Tibial artery (tissue), 4 donors: ENCODE data around the gene ZNF248.

Source experiments
- DNase-seq, 2 donors: peaks; one replicate each; pipeline ENCODE4 v3.0.0-alpha.2; 2019
- H3K27ac ChIP-seq, 2 donors: fragments of 200-600 bp; sonication (generic) in 1 of 2; 1 replicate in 1 of 2; 2 replicates in 1 of 2; pipeline ENCODE4 v1.5.1; 2018 to 2019; ENCODE audit warnings: mild to moderate bottlenecking in 1 of 2
- H3K27me3 ChIP-seq, 2 donors: fragments of 200-600 bp; sonication (generic) in 1 of 2; one replicate each; pipeline versions ENCODE4 v1.5.1 to v1.6.0; 2016 to 2019
- H3K36me3 ChIP-seq, 3 donors: fragments of 200-600 bp; sonication (generic) in 2 of 3; one replicate each; pipeline ENCODE4 v1.5.1; 2016 to 2019; ENCODE audit warnings: mild to moderate bottlenecking in 2 of 3
- H3K4me1 ChIP-seq, 4 donors: fragments of 200-600 bp; sonication (generic) in 2 of 4; 1 replicate in 3 of 4; 2 replicates in 1 of 4; pipeline ENCODE4 v1.5.1; 2016 to 2019
- H3K4me3 ChIP-seq, 2 donors: fragments of 200-600 bp; sonication (generic) in 1 of 2; 1 replicate in 1 of 2; 2 replicates in 1 of 2; pipeline ENCODE4 v1.5.1; 2018 to 2019; ENCODE audit warnings: mild to moderate bottlenecking in 2 of 2
- H3K9me3 ChIP-seq, 3 donors: fragments of 200-600 bp; sonication (generic) in 1 of 3; one replicate each; pipeline ENCODE4 v1.5.1; 2016 to 2019
- CTCF ChIP-seq, 2 experiments: fragments of 200-600 bp in 1 of 2; fragments of 450-650 bp in 1 of 2; IDR thresholded peaks; one replicate each; pipeline ENCODE4 v1.5.1; 2017 to 2019; ENCODE audit warnings: antibody characterized with exemption in 2 of 2, mild to moderate bottlenecking in 1 of 2, moderate library complexity in 1 of 2
- intact Hi-C: fragments of 100-400 bp; cut with DNase I; formaldehyde crosslinking; loops from one replicate; pipeline ENCODE4 v1.15.0; 2023; ENCODE audit warnings: low total_unique reads

Gene ZNF248

GRCh38 chr10:37857287-37858211 is at the start of gene ZNF248:
Gene ZNF248, minus strand, starts transcription at chr10:37857610. Its CDS starts 1,300 bp downstream, at chr10:37856310.
- intact Hi-C loops: loop anchor here (10.0 kb wide), 2 partner anchors 157 to 237 kb away; partner anchors contain the start of genes ZNF33A and ZNF37A
- no peaks in the 10 kb centered on the region for H3K27me3 ChIP-seq
- DNase-seq: peak; percentile 96 to 98
- no peaks in the 10 kb centered on the region for H3K9me3 ChIP-seq
- TF ChIP-seq CTCF (IDR thresholded peaks at IDR 0.05): no peak
- H3K4me1 ChIP-seq: peaks cover 0 to 29% (median 8%) of the 10 kb centered on the region in 4 donors
- peaks cover 0 to 5% (median 3%) of the 10 kb centered on the region in 3 donors for H3K36me3 ChIP-seq
- peak within 1 kb of the TSS; percentile 74 to 93 for H3K4me3 ChIP-seq
- peak within 1 kb of the TSS; percentile 97 to 100 for H3K27ac ChIP-seq

GRCh38 chr10:37906382-37906781 is 49.0 kb upstream of the ZNF248 start:
- Histone ChIP-seq H3K9me3 (peaks cover 0 to 4% (median 0%) of the 10 kb centered on the region in 3 donors), H3K27ac (no peak overlapping the region), H3K4me3 (no peak overlapping the region), H3K27me3 (no peaks in the 10 kb centered on the region), H3K4me1 (no peaks in the 10 kb centered on the region), H3K36me3 (no peaks in the 10 kb centered on the region)
- DNase-seq: no peak
- intact Hi-C loops: no loop called here
- TF ChIP-seq CTCF (IDR thresholded peaks at IDR 0.05): no peak

GRCh38 chr10:37896436-37896835 is 39.0 kb upstream of the ZNF248 start:
- intact Hi-C loops: no loop called here
- Histone ChIP-seq H3K27me3 (no peaks in the 10 kb centered on the region), H3K4me1 (no peaks in the 10 kb centered on the region), H3K9me3 (peaks cover 3 to 46% (median 22%) of the 10 kb centered on the region in 3 donors), H3K27ac (no peak overlapping the region), H3K4me3 (no peak overlapping the region), H3K36me3 (peaks cover 0 to 13% (median 0%) of the 10 kb centered on the region in 3 donors)
- DNase-seq: no peak
- no peak for TF ChIP-seq CTCF (IDR thresholded peaks at IDR 0.05)

GRCh38 chr10:37895674-37896073 is 38.3 kb upstream of the ZNF248 start:
- H3K4me3 ChIP-seq: no peak overlapping the region

GRCh38 chr10:37885850-37886249 is 28.4 kb upstream of the ZNF248 start:
- no peak for TF ChIP-seq CTCF (IDR thresholded peaks at IDR 0.05)
- intact Hi-C loops: no loop called here
- DNase-seq: no peak
- Histone ChIP-seq H3K9me3 (peaks cover 0 to 9% (median 2%) of the 10 kb centered on the region in 3 donors), H3K4me3 (no peak overlapping the region), H3K27ac (no peak overlapping the region), H3K36me3 (no peaks in the 10 kb centered on the region), H3K4me1 (no peaks in the 10 kb centered on the region), H3K27me3 (no peaks in the 10 kb centered on the region)

More at GRCh38 chr10:37895674-37896073, 38.3 kb upstream of the ZNF248 start:
- H3K27ac ChIP-seq: no peak overlapping the region
- H3K36me3 ChIP-seq: peaks cover 0 to 13% (median 0%) of the 10 kb centered on the region in 3 donors
- TF ChIP-seq CTCF (IDR thresholded peaks at IDR 0.05): no peak
- no peaks in the 10 kb centered on the region for H3K4me1 ChIP-seq
- intact Hi-C loops: no loop called here
- no peak for DNase-seq
- H3K9me3 ChIP-seq: peaks cover 3 to 46% (median 29%) of the 10 kb centered on the region in 3 donors
- no peaks in the 10 kb centered on the region for H3K27me3 ChIP-seq
